ENCODE results near the gene HAP1. TPM values are rescaled to one million over a fixed set of nuclear protein-coding genes. Genes with fewer than 3 reads are reported as not detected.
A peak's percentile ranks its signal among the peaks of the same experiment; 100 is the strongest.

HAP1 gene
- total and polyA plus RNA-seq, 4 donors, result under 0.01 to 0.05 (median 0.03) TPM

DNA sequence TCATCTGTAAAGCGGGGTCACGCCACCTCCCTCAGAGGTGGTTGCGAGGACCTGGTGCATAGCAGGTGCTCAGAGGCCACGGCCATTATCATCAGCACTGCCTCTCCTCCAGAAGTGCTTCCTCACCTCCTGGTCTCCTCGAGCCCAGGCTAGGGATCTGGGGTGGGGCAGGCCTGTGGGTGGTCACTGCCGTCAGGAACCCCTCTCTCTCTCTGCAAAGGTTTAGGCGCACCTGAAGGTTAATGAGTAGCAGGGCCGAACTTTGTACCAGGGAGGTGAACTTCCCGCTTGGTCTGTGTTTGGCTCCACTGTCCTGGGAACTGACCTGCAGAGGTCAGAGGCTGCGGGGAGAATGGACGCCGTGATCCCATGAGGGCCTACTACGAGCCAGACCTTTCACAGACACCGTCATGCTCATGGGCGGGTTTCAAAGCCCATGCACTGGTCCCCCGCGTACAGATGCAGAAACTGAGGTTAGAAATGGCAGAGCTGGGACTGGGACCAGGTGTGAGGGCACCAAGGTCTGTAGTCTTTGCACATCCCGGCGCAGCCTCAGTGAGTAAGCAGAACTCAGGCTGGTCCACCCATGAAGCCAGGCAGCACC, 38.2 kb upstream of the HAP1 start (continued):
- TF ChIP-seq FOXA1 (IDR thresholded peaks at IDR 0.05), result peak; percentile 18
- peak; percentile 20 to 32 for TF ChIP-seq RAD21 (IDR thresholded peaks at IDR 0.05)
- TF ChIP-seq, protein P1, sequence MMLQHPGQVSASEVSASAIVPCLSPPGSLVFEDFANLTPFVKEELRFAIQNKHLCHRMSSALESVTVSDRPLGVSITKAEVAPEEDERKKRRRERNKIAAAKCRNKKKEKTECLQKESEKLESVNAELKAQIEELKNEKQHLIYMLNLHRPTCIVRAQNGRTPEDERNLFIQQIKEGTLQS (IDR thresholded peaks at IDR 0.05), result no peak

DNA sequence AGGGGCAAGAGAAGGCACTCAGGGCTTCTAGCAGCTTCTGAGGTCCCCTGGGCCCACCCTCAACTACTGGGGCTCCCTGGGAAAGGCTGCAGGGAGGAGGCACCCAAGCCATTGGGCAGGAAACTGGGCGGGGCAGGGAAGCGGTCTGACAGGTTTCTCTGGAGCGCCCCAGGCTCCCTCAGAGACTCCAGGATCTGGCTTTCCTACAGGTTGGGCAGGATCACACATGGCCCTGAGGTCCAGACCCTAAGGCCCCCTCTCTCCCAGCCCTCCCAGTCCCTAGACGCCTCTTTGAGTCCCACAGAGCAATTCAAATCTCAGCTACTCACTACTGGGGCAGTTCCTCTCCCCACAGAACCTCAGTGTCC, 37.8 kb upstream of the HAP1 start:
- no peak for TF ChIP-seq HNF4G (IDR thresholded peaks at IDR 0.05)
- TF ChIP-seq, protein P1 (IDR thresholded peaks at IDR 0.05), result no peak
- TF ChIP-seq FOXA2 (IDR thresholded peaks at IDR 0.05), result no peak
- no peak for TF ChIP-seq FOXA1 (IDR thresholded peaks at IDR 0.05)
- TF ChIP-seq EGR1 (IDR thresholded peaks at IDR 0.05; ENCODE audit: low read depth in 2 of 2), result no peak
- no peak for TF ChIP-seq GABPA (IDR thresholded peaks at IDR 0.05 in 1 of 2, conservative IDR thresholded peaks at IDR 0.05 in 1 of 2)
- no peak for TF ChIP-seq JUND (IDR thresholded peaks at IDR 0.05)
- no peak for TF ChIP-seq HNF4A (conservative IDR thresholded peaks at IDR 0.05)
- TF ChIP-seq NR2F2 (IDR thresholded peaks at IDR 0.05), result no peak
- Histone ChIP-seq H3K27ac (ENCODE audit: low read depth in 1 of 2, low read length in 2 of 2) (peak overlapping the region; percentile 81 to 83), H3K9me3 (ENCODE audit: control insufficient read depth in 4 of 4, low read length in 3 of 4) (no peaks in the 10 kb centered on the region), H3K36me3 (ENCODE audit: control insufficient read depth in 4 of 4, insufficient read depth in 3 of 4, low read depth in 1 of 4, low read length in 3 of 4) (peaks cover 4 to 23% (median 15%) of the 10 kb centered on the region in 4 donors), H3K4me1 (ENCODE audit: control insufficient read depth in 4 of 4, insufficient read depth in 4 of 4, low read length in 3 of 4) (peaks cover 17 to 67% (median 50%) of the 10 kb centered on the region in 4 donors), H3K9ac (ENCODE audit: low read depth in 1 of 2, low read length in 2 of 2) (peak overlapping the region; percentile 7 to 24), H3K4me3 (ENCODE audit: low read depth in 1 of 3, low read length in 3 of 3) (peak overlapping the region; percentile 37 to 60 (median 55)), H3K27me3 (ENCODE audit: control insufficient read depth in 4 of 4, insufficient read depth in 4 of 4, low read length in 3 of 4) (no peaks in the 10 kb centered on the region)
- 30% methylated on average over 4 of the region's 4 CpGs for WGBS
- DNase-seq (ENCODE audit: low spot score), result no peak

DNA sequence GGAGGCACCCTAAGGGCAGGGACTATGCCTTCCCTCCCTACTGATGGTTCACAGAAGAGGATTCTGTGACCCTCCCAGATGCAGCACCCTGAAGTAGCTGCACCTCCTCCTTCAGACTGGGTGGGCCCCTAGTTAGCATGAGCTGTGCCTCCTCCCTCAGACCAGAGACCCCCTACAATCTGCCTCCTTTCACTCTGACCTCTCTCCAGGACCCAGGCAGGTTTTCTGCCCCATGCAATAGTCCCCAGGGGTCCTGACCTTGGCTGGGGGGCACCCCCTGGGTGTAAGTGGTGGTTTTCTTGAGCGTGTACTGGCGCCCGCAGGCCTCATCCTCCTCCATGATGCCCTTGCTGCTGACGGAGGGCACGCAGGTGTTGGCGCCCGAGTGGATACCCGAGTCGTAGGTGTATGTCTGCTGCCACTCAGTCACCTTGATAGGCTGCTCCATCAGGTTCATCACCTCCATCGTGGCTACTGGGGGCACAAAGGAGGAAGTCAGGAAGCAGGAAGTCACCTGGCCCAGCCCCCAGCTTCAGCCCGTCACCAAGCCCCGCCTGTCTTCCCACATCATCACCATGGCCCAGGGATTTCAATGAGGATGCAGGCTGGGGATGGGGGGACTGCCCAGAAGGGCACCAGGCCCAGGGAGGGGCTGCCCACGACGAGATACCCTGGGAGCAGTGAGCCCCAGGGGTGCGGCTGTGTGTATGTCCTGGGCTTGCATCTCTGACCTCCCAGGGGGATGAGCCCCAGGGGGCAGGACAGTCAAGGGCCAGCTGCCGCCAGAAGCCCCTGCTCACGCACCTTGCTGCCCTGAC, 37.2 kb upstream of the HAP1 start:
- TF ChIP-seq, protein P2, sequence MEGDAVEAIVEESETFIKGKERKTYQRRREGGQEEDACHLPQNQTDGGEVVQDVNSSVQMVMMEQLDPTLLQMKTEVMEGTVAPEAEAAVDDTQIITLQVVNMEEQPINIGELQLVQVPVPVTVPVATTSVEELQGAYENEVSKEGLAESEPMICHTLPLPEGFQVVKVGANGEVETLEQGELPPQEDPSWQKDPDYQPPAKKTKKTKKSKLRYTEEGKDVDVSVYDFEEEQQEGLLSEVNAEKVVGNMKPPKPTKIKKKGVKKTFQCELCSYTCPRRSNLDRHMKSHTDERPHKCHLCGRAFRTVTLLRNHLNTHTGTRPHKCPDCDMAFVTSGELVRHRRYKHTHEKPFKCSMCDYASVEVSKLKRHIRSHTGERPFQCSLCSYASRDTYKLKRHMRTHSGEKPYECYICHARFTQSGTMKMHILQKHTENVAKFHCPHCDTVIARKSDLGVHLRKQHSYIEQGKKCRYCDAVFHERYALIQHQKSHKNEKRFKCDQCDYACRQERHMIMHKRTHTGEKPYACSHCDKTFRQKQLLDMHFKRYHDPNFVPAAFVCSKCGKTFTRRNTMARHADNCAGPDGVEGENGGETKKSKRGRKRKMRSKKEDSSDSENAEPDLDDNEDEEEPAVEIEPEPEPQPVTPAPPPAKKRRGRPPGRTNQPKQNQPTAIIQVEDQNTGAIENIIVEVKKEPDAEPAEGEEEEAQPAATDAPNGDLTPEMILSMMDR (IDR thresholded peaks at IDR 0.05; ENCODE audit: low read depth, low read length, missing input control), result no peak
- TF ChIP-seq, protein P3, sequence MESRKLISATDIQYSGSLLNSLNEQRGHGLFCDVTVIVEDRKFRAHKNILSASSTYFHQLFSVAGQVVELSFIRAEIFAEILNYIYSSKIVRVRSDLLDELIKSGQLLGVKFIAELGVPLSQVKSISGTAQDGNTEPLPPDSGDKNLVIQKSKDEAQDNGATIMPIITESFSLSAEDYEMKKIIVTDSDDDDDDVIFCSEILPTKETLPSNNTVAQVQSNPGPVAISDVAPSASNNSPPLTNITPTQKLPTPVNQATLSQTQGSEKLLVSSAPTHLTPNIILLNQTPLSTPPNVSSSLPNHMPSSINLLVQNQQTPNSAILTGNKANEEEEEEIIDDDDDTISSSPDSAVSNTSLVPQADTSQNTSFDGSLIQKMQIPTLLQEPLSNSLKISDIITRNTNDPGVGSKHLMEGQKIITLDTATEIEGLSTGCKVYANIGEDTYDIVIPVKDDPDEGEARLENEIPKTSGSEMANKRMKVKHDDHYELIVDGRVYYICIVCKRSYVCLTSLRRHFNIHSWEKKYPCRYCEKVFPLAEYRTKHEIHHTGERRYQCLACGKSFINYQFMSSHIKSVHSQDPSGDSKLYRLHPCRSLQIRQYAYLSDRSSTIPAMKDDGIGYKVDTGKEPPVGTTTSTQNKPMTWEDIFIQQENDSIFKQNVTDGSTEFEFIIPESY (IDR thresholded peaks at IDR 0.05), result no peak
- no peak for TF ChIP-seq YY1 (IDR thresholded peaks at IDR 0.05)
- no peak for TF ChIP-seq RXRA (IDR thresholded peaks at IDR 0.05)
- TF ChIP-seq SP1 (IDR thresholded peaks at IDR 0.05), result no peak
- no peak for TF ChIP-seq EGR1 (IDR thresholded peaks at IDR 0.05; ENCODE audit: low read depth in 2 of 2)
- no peak for TF ChIP-seq NR2F2 (IDR thresholded peaks at IDR 0.05)
- TF ChIP-seq, protein P4, sequence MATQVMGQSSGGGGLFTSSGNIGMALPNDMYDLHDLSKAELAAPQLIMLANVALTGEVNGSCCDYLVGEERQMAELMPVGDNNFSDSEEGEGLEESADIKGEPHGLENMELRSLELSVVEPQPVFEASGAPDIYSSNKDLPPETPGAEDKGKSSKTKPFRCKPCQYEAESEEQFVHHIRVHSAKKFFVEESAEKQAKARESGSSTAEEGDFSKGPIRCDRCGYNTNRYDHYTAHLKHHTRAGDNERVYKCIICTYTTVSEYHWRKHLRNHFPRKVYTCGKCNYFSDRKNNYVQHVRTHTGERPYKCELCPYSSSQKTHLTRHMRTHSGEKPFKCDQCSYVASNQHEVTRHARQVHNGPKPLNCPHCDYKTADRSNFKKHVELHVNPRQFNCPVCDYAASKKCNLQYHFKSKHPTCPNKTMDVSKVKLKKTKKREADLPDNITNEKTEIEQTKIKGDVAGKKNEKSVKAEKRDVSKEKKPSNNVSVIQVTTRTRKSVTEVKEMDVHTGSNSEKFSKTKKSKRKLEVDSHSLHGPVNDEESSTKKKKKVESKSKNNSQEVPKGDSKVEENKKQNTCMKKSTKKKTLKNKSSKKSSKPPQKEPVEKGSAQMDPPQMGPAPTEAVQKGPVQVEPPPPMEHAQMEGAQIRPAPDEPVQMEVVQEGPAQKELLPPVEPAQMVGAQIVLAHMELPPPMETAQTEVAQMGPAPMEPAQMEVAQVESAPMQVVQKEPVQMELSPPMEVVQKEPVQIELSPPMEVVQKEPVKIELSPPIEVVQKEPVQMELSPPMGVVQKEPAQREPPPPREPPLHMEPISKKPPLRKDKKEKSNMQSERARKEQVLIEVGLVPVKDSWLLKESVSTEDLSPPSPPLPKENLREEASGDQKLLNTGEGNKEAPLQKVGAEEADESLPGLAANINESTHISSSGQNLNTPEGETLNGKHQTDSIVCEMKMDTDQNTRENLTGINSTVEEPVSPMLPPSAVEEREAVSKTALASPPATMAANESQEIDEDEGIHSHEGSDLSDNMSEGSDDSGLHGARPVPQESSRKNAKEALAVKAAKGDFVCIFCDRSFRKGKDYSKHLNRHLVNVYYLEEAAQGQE (IDR thresholded peaks at IDR 0.05), result no peak
- TF ChIP-seq TAF1 (conservative IDR thresholded peaks at IDR 0.05), result no peak
- no peak for TF ChIP-seq HNF4G (IDR thresholded peaks at IDR 0.05)
- TF ChIP-seq JUND (IDR thresholded peaks at IDR 0.05), result no peak
- no peak for TF ChIP-seq FOXA2 (IDR thresholded peaks at IDR 0.05)
- no peak for TF ChIP-seq GABPA (IDR thresholded peaks at IDR 0.05 in 1 of 2, conservative IDR thresholded peaks at IDR 0.05 in 1 of 2)
- H3K27me3 ChIP-seq (ENCODE audit: control insufficient read depth in 4 of 4, insufficient read depth in 4 of 4, low read length in 3 of 4), result no peaks in the 10 kb centered on the region
- H3K4me3 ChIP-seq (ENCODE audit: low read depth in 1 of 3, low read length in 3 of 3), result peak overlapping the region in 2 of 3 donors; percentile 37 to 55
- H3K36me3 ChIP-seq (ENCODE audit: control insufficient read depth in 4 of 4, insufficient read depth in 3 of 4, low read depth in 1 of 4, low read length in 3 of 4), result peaks cover 4 to 27% (median 17%) of the 10 kb centered on the region in 4 donors
- H3K9me3 ChIP-seq (ENCODE audit: control insufficient read depth in 4 of 4, low read length in 3 of 4), result no peaks in the 10 kb centered on the region
- H3K9ac ChIP-seq (ENCODE audit: low read depth in 1 of 2, low read length in 2 of 2), result peak overlapping the region in 1 of 2 donors; percentile 24
- peaks cover 12 to 61% (median 44%) of the 10 kb centered on the region in 4 donors for H3K4me1 ChIP-seq (ENCODE audit: control insufficient read depth in 4 of 4, insufficient read depth in 4 of 4, low read length in 3 of 4)
- 78% methylated on average over 17 of the region's 17 CpGs for WGBS
- no peak for DNase-seq (ENCODE audit: low spot score)
- peak overlapping the region; percentile 81 to 83 for H3K27ac ChIP-seq (ENCODE audit: low read depth in 1 of 2, low read length in 2 of 2)

All from liver (tissue), 9 donors.